B cell (primary cell): ENCODE measurements around the gene NFATC1.

Experiments used
- EZH2 ChIP-seq: IDR thresholded peaks from 2 replicates; pipeline ENCODE4 v1.6.1; 2012; ENCODE audit warnings: borderline replicate concordance, low read depth, mild to moderate bottlenecking, moderate library complexity, low read length; ENCODE audit not compliant: insufficient read depth, poor library complexity, severe bottlenecking
- TF ChIP-seq, protein P1 (sequence below): fragments of 200-600 bp; IDR thresholded peaks from one replicate; pipeline ENCODE4 v1.8.0; 2022; ENCODE audit warnings: antibody characterized with exemption, mild to moderate bottlenecking

DNA sequence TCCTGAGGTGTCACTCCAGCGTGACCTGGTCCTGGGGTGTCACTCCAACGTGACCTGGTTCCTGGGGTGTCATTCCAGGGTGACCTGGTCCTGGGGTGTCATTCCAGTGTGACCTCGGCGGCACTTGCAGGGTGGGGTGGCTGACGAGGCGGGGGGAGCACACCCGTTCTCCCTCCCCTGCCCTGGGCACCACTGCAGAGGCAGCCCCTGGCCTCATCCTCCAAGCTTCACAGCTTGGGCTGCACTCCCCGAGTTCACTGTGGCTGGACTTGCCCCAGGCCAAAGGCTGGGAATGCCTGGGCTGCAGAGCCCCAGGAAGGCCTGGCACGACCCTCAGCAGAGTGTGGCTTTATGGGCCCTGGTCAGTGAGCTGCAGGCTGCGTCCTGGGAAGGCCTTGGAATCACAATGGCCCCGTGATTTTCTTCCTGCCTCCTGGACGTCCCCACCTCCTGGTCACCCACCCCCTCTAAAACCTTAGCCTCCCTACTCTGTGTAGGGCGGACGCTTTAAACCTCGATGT, 88.3 kb downstream of the NFATC1 start:
- TF ChIP-seq, protein P1, sequence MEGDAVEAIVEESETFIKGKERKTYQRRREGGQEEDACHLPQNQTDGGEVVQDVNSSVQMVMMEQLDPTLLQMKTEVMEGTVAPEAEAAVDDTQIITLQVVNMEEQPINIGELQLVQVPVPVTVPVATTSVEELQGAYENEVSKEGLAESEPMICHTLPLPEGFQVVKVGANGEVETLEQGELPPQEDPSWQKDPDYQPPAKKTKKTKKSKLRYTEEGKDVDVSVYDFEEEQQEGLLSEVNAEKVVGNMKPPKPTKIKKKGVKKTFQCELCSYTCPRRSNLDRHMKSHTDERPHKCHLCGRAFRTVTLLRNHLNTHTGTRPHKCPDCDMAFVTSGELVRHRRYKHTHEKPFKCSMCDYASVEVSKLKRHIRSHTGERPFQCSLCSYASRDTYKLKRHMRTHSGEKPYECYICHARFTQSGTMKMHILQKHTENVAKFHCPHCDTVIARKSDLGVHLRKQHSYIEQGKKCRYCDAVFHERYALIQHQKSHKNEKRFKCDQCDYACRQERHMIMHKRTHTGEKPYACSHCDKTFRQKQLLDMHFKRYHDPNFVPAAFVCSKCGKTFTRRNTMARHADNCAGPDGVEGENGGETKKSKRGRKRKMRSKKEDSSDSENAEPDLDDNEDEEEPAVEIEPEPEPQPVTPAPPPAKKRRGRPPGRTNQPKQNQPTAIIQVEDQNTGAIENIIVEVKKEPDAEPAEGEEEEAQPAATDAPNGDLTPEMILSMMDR, result no peak
- TF ChIP-seq EZH2, result no peak
